ENCODE results near the gene ADO. TPM values are rescaled to one million over a fixed set of nuclear protein-coding genes. Genes with fewer than 3 reads are reported as not detected.

The ADO gene
- total RNA-seq, 1 experiment from 2014 or later: 13.6 TPM

- H3K27me3 ChIP-seq (ENCODE audit: insufficient read depth, low read depth): no peaks in the 10 kb centered on the region
- no peak overlapping the region for H3K4me2 ChIP-seq
- no peaks in the 10 kb centered on the region for H3K4me1 ChIP-seq (replicated peaks; ENCODE audit: insufficient read depth)
- no peak for TF ChIP-seq CTCF (conservative IDR thresholded peaks at IDR 0.05)
- no peak for TF ChIP-seq EZH2 (IDR thresholded peaks at IDR 0.05; ENCODE audit: low read depth)
- no peaks in the 10 kb centered on the region for H4K20me1 ChIP-seq (ENCODE audit: insufficient read depth)
- DNase-seq: no peak
- H3K36me3 ChIP-seq (ENCODE audit: low read depth): no peaks in the 10 kb centered on the region
- no TSS peak for BruUV-seq (replicated peaks)
- intact Hi-C loops (cut with micrococcal nuclease; ENCODE audit: unreplicated experiment): no loop called here
- POLR2A ChIA-PET (ENCODE audit: unreplicated experiment): no interaction called here
- H3F3A ChIP-seq (ENCODE audit: insufficient read depth, low read depth): no peaks in the 10 kb centered on the region
- H3K9me2 ChIP-seq (ENCODE audit: insufficient read depth): no peaks in the 10 kb centered on the region
- H2AFZ ChIP-seq: no peak overlapping the region
- H3K9me3 ChIP-seq (ENCODE audit: insufficient read depth, low read depth): no peaks in the 10 kb centered on the region; the same call in 1 of the 2 replicates
- H3K79me2 ChIP-seq (ENCODE audit: low read depth): no peaks in the 10 kb centered on the region
- no peak overlapping the region for H3K4me3 ChIP-seq
- H3K27ac ChIP-seq: no peak overlapping the region
- CTCF ChIA-PET: no interaction called here
These were observed 39.9 kb downstream of the ADO start for GRCh38 chr10:62844280-62845011.

GRCh38 chr10:62847433-62847832 is 42.9 kb downstream of the ADO start:
- Histone ChIP-seq H3K4me1 (replicated peaks; ENCODE audit: insufficient read depth) (no peaks in the 10 kb centered on the region), H3K9me2 (ENCODE audit: insufficient read depth) (no peaks in the 10 kb centered on the region), H3F3A (ENCODE audit: insufficient read depth, low read depth) (no peaks in the 10 kb centered on the region), H3K4me3 (no peak overlapping the region), H2AFZ (no peak overlapping the region), H3K79me2 (ENCODE audit: low read depth) (no peaks in the 10 kb centered on the region), H3K9me3 (ENCODE audit: insufficient read depth, low read depth) (no peaks in the 10 kb centered on the region; the same call in 1 of the 2 replicates), H3K4me2 (no peak overlapping the region), H3K36me3 (ENCODE audit: low read depth) (no peaks in the 10 kb centered on the region), H4K20me1 (ENCODE audit: insufficient read depth) (no peaks in the 10 kb centered on the region), H3K27ac (no peak overlapping the region), H3K27me3 (ENCODE audit: insufficient read depth, low read depth) (no peaks in the 10 kb centered on the region)
- ChIA-PET POLR2A (ENCODE audit: unreplicated experiment) (no interaction called here), CTCF (no interaction called here)
- DNase-seq: no peak
- BruUV-seq (replicated peaks): no TSS peak
- intact Hi-C loops (cut with micrococcal nuclease; ENCODE audit: unreplicated experiment): no loop called here
- TF ChIP-seq CTCF (conservative IDR thresholded peaks at IDR 0.05) (no peak), EZH2 (IDR thresholded peaks at IDR 0.05; ENCODE audit: low read depth) (no peak)

GRCh38 chr10:62850646-62851045 is 46.1 kb downstream of the ADO start:
- Histone ChIP-seq H3K27me3 (ENCODE audit: insufficient read depth, low read depth) (no peaks in the 10 kb centered on the region), H3K4me2 (no peak overlapping the region), H3K4me1 (replicated peaks; ENCODE audit: insufficient read depth) (no peaks in the 10 kb centered on the region), H3K79me2 (ENCODE audit: low read depth) (no peaks in the 10 kb centered on the region), H4K20me1 (ENCODE audit: insufficient read depth) (no peaks in the 10 kb centered on the region), H3K9me3 (ENCODE audit: insufficient read depth, low read depth) (no peaks in the 10 kb centered on the region; the same call in 1 of the 2 replicates), H3K27ac (no peak overlapping the region), H3K36me3 (ENCODE audit: low read depth) (no peaks in the 10 kb centered on the region), H3K4me3 (no peak overlapping the region), H3K9me2 (ENCODE audit: insufficient read depth) (no peaks in the 10 kb centered on the region), H2AFZ (no peak overlapping the region), H3F3A (ENCODE audit: insufficient read depth, low read depth) (no peaks in the 10 kb centered on the region)
- no peak for DNase-seq
- BruUV-seq (replicated peaks): no TSS peak
- TF ChIP-seq EZH2 (IDR thresholded peaks at IDR 0.05; ENCODE audit: low read depth) (no peak), CTCF (conservative IDR thresholded peaks at IDR 0.05) (no peak)
- intact Hi-C loops (cut with micrococcal nuclease; ENCODE audit: unreplicated experiment): no loop called here
- ChIA-PET CTCF (no interaction called here), POLR2A (ENCODE audit: unreplicated experiment) (no interaction called here)
